ENCODE results near the gene COX4I1. TPM values are rescaled to one million over a fixed set of nuclear protein-coding genes. Genes with fewer than 3 reads are reported as not detected.

Gene COX4I1
- total RNA-seq, 1 experiment from 2014 or later = 839 TPM

DNA sequence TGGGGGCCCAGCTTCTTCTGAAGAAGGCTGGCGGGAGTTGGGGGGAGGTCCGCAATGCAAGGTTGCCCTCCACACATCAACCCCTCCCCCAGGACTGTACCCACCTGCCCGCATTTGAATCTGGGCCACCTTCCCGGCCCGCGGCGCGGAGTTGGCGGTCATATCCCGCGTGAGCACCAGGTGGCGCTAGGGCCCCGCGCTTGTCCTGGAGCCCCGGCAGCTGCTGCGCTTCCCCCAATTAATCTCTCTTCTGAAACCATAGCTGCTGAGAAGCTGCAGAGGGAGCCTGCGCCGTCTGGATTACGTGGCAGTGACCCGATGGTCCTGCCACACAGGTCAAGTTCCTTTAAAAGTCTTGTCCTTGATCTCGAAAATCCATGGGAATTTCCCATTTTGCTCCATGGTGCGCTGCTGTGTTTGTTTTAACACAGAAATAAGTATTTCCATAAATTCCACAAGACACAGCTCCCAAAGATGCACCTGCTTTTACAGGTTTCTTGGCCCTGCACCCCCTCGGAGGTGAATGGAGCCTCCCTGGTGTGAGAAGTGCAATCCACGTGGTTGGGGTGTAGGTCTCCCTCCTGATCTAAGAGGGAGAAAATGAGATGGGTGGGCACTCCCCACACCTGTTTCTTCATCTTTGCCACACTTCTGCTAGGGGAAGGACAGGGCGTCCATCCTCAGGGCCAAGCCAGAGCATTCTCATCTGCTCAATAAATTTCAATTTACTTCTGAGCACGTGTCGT is 22.1 kb downstream of the COX4I1 start:
- BruUV-seq (replicated peaks) = no TSS peak
- RAD21 ChIA-PET (ENCODE audit: low non-redundant PET in 1 of 2, low total read pairs in 2 of 2, uncharacterized antibody in 2 of 2, unreplicated experiment in 2 of 2) = interaction anchor here (0.8 to 3.2 kb wide), 12 partner anchors 72 to 698 kb away, joined by 3 to 34 read pairs (median 6); no protein-coding TSS in a partner anchor
- H3K27me3 ChIP-seq (ENCODE audit: insufficient read depth, low read length) = 0 out of 2 replicates have a peak, but pooled peaks cover 4% of the 10 kb centered on the region
- ATAC-seq (peak; percentile 90), DNase-seq (ENCODE audit: low read depth, low spot score) (peak; percentile 76)
- POLR2A ChIA-PET = interaction anchor here (0.6 to 2.7 kb wide), 5 partner anchors 17 to 696 kb away, joined by 3 to 10 read pairs (median 3); no protein-coding TSS in a partner anchor
- H3K4me2 ChIP-seq (ENCODE audit: low read length) = peak overlapping the region; percentile 40
- H3K79me2 ChIP-seq (ENCODE audit: insufficient read depth, low read length) = no peaks in the 10 kb centered on the region
- no peak overlapping the region for H3K4me3 ChIP-seq (replicated peaks in 1 of 2; ENCODE audit: low read depth in 1 of 2, low read length in 2 of 2)
- H3K9me2 ChIP-seq (ENCODE audit: insufficient read depth) = no peaks in the 10 kb centered on the region
- peaks cover 2 to 14% of the 10 kb centered on the region in 2 experiments; a peak in 3 of 4 replicates for H3K4me1 ChIP-seq (ENCODE audit: control insufficient read depth in 1 of 2, insufficient read depth in 2 of 2, low read length in 2 of 2)
- no peaks in the 10 kb centered on the region for H4K20me1 ChIP-seq (ENCODE audit: insufficient read depth)
- no peaks in the 10 kb centered on the region for H3K9me3 ChIP-seq (ENCODE audit: control insufficient read depth in 1 of 2, insufficient read depth in 1 of 2, low read depth in 1 of 2, low read length in 2 of 2)
- CTCF ChIA-PET = interaction anchor here (0.6 to 4.1 kb wide), 42 partner anchors 8 to 732 kb away, joined by 3 to 232 read pairs (median 5); no protein-coding TSS in a partner anchor
- H3K36me3 ChIP-seq (ENCODE audit: control insufficient read depth in 1 of 2, insufficient read depth in 2 of 2, low read length in 2 of 2) = no peaks in the 10 kb centered on the region
- H3K27ac ChIP-seq (ENCODE audit: low read depth, low read length) = no peak overlapping the region
- no peak overlapping the region for H3K9ac ChIP-seq (ENCODE audit: low read length)
- peak overlapping the region; percentile 62 for H2AFZ ChIP-seq (ENCODE audit: low read depth, low read length, poor library complexity, severe bottlenecking)
- intact Hi-C loops (cut with micrococcal nuclease) = loop anchor here (1.0 kb wide), 3 partner anchors 73 to 195 kb away; no protein-coding TSS in a partner anchor
- TF ChIP-seq EZH2 (IDR thresholded peaks at IDR 0.05) (no peak), FOSL1 (IDR thresholded peaks at IDR 0.05; ENCODE audit: low read depth) (no peak), SIN3A (IDR thresholded peaks at IDR 0.05; ENCODE audit: low read depth) (no peak), EZH2phosphoT487 (IDR thresholded peaks at IDR 0.05; ENCODE audit: borderline replicate concordance) (no peak), YY1 (IDR thresholded peaks at IDR 0.05; ENCODE audit: extremely low read depth, insufficient replicate concordance, low read depth, low read length) (no peak), CEBPB (IDR thresholded peaks at IDR 0.05; ENCODE audit: low read depth) (no peak), SRF (IDR thresholded peaks at IDR 0.05; ENCODE audit: low read depth) (no peak), ELF1 (IDR thresholded peaks at IDR 0.05; ENCODE audit: borderline replicate concordance, low read depth) (no peak), EGR1 (IDR thresholded peaks at IDR 0.05; ENCODE audit: low read depth) (no peak), ZNF274 (IDR thresholded peaks at IDR 0.05; ENCODE audit: low read depth, low read length) (no peak), JUND (IDR thresholded peaks at IDR 0.05) (no peak), RAD21 (IDR thresholded peaks at IDR 0.05; ENCODE audit: low read depth) (peak; percentile 100), SP1 (IDR thresholded peaks at IDR 0.05; ENCODE audit: low read depth) (no peak), CBX3 (IDR thresholded peaks at IDR 0.05; ENCODE audit: low read depth) (no peak)
- TF ChIP-seq, protein P1, sequence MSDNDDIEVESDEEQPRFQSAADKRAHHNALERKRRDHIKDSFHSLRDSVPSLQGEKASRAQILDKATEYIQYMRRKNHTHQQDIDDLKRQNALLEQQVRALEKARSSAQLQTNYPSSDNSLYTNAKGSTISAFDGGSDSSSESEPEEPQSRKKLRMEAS (IDR thresholded peaks at IDR 0.05) = peak; percentile 38; the same call in 1 of the 2 replicates
- TF ChIP-seq, protein P2, sequence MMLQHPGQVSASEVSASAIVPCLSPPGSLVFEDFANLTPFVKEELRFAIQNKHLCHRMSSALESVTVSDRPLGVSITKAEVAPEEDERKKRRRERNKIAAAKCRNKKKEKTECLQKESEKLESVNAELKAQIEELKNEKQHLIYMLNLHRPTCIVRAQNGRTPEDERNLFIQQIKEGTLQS (IDR thresholded peaks at IDR 0.05) = no peak
- TF ChIP-seq, protein P3, sequence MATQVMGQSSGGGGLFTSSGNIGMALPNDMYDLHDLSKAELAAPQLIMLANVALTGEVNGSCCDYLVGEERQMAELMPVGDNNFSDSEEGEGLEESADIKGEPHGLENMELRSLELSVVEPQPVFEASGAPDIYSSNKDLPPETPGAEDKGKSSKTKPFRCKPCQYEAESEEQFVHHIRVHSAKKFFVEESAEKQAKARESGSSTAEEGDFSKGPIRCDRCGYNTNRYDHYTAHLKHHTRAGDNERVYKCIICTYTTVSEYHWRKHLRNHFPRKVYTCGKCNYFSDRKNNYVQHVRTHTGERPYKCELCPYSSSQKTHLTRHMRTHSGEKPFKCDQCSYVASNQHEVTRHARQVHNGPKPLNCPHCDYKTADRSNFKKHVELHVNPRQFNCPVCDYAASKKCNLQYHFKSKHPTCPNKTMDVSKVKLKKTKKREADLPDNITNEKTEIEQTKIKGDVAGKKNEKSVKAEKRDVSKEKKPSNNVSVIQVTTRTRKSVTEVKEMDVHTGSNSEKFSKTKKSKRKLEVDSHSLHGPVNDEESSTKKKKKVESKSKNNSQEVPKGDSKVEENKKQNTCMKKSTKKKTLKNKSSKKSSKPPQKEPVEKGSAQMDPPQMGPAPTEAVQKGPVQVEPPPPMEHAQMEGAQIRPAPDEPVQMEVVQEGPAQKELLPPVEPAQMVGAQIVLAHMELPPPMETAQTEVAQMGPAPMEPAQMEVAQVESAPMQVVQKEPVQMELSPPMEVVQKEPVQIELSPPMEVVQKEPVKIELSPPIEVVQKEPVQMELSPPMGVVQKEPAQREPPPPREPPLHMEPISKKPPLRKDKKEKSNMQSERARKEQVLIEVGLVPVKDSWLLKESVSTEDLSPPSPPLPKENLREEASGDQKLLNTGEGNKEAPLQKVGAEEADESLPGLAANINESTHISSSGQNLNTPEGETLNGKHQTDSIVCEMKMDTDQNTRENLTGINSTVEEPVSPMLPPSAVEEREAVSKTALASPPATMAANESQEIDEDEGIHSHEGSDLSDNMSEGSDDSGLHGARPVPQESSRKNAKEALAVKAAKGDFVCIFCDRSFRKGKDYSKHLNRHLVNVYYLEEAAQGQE (IDR thresholded peaks at IDR 0.05; ENCODE audit: low read depth) = no peak
- TF ChIP-seq, protein P4, sequence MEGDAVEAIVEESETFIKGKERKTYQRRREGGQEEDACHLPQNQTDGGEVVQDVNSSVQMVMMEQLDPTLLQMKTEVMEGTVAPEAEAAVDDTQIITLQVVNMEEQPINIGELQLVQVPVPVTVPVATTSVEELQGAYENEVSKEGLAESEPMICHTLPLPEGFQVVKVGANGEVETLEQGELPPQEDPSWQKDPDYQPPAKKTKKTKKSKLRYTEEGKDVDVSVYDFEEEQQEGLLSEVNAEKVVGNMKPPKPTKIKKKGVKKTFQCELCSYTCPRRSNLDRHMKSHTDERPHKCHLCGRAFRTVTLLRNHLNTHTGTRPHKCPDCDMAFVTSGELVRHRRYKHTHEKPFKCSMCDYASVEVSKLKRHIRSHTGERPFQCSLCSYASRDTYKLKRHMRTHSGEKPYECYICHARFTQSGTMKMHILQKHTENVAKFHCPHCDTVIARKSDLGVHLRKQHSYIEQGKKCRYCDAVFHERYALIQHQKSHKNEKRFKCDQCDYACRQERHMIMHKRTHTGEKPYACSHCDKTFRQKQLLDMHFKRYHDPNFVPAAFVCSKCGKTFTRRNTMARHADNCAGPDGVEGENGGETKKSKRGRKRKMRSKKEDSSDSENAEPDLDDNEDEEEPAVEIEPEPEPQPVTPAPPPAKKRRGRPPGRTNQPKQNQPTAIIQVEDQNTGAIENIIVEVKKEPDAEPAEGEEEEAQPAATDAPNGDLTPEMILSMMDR (IDR thresholded peaks at IDR 0.05 in 2 of 3, conservative IDR thresholded peaks at IDR 0.05 in 1 of 3; ENCODE audit: borderline replicate concordance in 1 of 3, insufficient read depth in 1 of 3, low read depth in 2 of 3, low read length in 2 of 3) = peak; percentile 98 to 100 (median 99)
- TF ChIP-seq, protein P5, sequence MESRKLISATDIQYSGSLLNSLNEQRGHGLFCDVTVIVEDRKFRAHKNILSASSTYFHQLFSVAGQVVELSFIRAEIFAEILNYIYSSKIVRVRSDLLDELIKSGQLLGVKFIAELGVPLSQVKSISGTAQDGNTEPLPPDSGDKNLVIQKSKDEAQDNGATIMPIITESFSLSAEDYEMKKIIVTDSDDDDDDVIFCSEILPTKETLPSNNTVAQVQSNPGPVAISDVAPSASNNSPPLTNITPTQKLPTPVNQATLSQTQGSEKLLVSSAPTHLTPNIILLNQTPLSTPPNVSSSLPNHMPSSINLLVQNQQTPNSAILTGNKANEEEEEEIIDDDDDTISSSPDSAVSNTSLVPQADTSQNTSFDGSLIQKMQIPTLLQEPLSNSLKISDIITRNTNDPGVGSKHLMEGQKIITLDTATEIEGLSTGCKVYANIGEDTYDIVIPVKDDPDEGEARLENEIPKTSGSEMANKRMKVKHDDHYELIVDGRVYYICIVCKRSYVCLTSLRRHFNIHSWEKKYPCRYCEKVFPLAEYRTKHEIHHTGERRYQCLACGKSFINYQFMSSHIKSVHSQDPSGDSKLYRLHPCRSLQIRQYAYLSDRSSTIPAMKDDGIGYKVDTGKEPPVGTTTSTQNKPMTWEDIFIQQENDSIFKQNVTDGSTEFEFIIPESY (IDR thresholded peaks at IDR 0.05; ENCODE audit: extremely low read depth, insufficient replicate concordance, low read length) = no peak

All from HCT116 (cell line).